OCI-LY7 (cell line): Measurements from ENCODE around the gene ABCD3.

ENCODE experiments used
- CTCF ChIP-seq: fragments of 200-600 bp; sonication (generic); conservative IDR thresholded peaks from 2 replicates; pipeline ENCODE4 v1.5.1; 2014; ENCODE audit warnings: mild to moderate bottlenecking, antibody characterized with exemption, low read length, moderate library complexity, mixed read lengths
- EZH2phosphoT487 ChIP-seq: fragments of 200-600 bp; sonication (generic); IDR thresholded peaks from 2 replicates; pipeline ENCODE4 v1.6.1; 2018; ENCODE audit warnings: low read depth, borderline replicate concordance, mild to moderate bottlenecking, mixed run types, antibody characterized with exemption, low read length, moderate library complexity, mixed read lengths

GRCh38 chr1:94515296-94515947 is 97.2 kb downstream of the ABCD3 start:
- TF ChIP-seq CTCF = no peak
- no peak for TF ChIP-seq EZH2phosphoT487
